H1 (cell line): Measurements from ENCODE around the gene UPB1.

ENCODE experiments used
- ATF2 ChIP-seq: IDR thresholded peaks from 2 replicates; pipeline ENCODE4 v1.6.1; 2012; ENCODE audit warnings: low read length, inconsistent platforms
- CEBPB ChIP-seq: IDR thresholded peaks from 2 replicates; pipeline ENCODE4 v1.6.1; 2012; ENCODE audit warnings: low read depth, low read length
- CTCF ChIP-seq, 3 experiments: IDR thresholded peaks; 1 replicate in 2 of 3; 2 replicates in 1 of 3; pipeline versions ENCODE4 v1.5.1 to v1.6.1; 2011; ENCODE audit warnings: low read length in 3 of 3, mild to moderate bottlenecking in 3 of 3, inconsistent platforms in 2 of 3, low read depth in 1 of 3, moderate library complexity in 1 of 3; ENCODE audit not compliant: insufficient read depth in 1 of 3; ENCODE audit errors: control extremely low read depth in 1 of 3
- EP300 ChIP-seq, 2 experiments: IDR thresholded peaks; 1 replicate in 1 of 2; 2 replicates in 1 of 2; pipeline ENCODE4 v1.6.1; 2011 to 2012; ENCODE audit warnings: low read depth in 2 of 2, low read length in 2 of 2, mild to moderate bottlenecking in 2 of 2, borderline replicate concordance in 1 of 2, inconsistent platforms in 1 of 2, moderate library complexity in 1 of 2
- JUN ChIP-seq: IDR thresholded peaks from 2 replicates; pipeline ENCODE4 v1.6.1; 2011; ENCODE audit warnings: low read depth, mild to moderate bottlenecking, improper control_type of control experiment, low read length
- MAX ChIP-seq: IDR thresholded peaks from 2 replicates; pipeline ENCODE4 v1.6.1; 2012; ENCODE audit warnings: inconsistent platforms
- POLR2A ChIP-seq, 2 experiments: IDR thresholded peaks; 1 replicate in 1 of 2; 2 replicates in 1 of 2; pipeline ENCODE4 v1.6.1; 2011; ENCODE audit warnings: low read depth in 2 of 2, low read length in 2 of 2, mild to moderate bottlenecking in 2 of 2; ENCODE audit errors: control extremely low read depth in 1 of 2

- TF ChIP-seq CEBPB (no peak), CTCF (IDR thresholded peaks at IDR 0.05; ENCODE audit: control extremely low read depth in 1 of 3, insufficient read depth in 1 of 3, low read depth in 1 of 3, low read length in 3 of 3) (no peak), JUN (no peak), EP300 (IDR thresholded peaks at IDR 0.05; ENCODE audit: borderline replicate concordance in 1 of 2, low read depth in 2 of 2, low read length in 2 of 2) (no peak), ATF2 (no peak), POLR2A (IDR thresholded peaks at IDR 0.05; ENCODE audit: control extremely low read depth in 1 of 2, low read depth in 2 of 2, low read length in 2 of 2) (no peak), MAX (no peak)
Observed at GRCh38 chr22:24499706-24500276, 4.7 kb downstream of the UPB1 start.
